GM19035 (cell line): ENCODE data around the gene C1orf53.

Experiments used
- ATAC-seq: cut with Tn5 transposase; IDR thresholded peaks from one replicate; pipeline ENCODE4 v1.9.1; 2021; ENCODE audit not compliant: unreplicated experiment

The C1orf53 gene

GRCh38 chr1:197954718-197955418 is 52.4 kb downstream of the C1orf53 start:
- no peak for ATAC-seq

GRCh38 chr1:197955486-197956394 is 53.3 kb downstream of the C1orf53 start:
- no peak for ATAC-seq
